Measurements from ENCODE around the gene GNAT1.

The GNAT1 gene

GRCh38 chr3:50195501-50196252 lies 4.3 kb downstream of the GNAT1 start:
- no peak for TF ChIP-seq CTCF (IDR thresholded peaks at IDR 0.05)
- no peaks in the 10 kb centered on the region for H3K9me3 Mint-ChIP-seq
- DNase-seq: no peak
- H3K4me3 Mint-ChIP-seq: no peak overlapping the region
- H3K36me3 Mint-ChIP-seq (ENCODE audit: low read depth): no peaks in the 10 kb centered on the region
- no peak overlapping the region for H3K27ac Mint-ChIP-seq
- H3K4me1 Mint-ChIP-seq: peaks cover 13% of the 10 kb centered on the region
- H3K27me3 Mint-ChIP-seq (ENCODE audit: low read depth, poor library complexity): peaks cover 15% of the 10 kb centered on the region

- H3K4me1 Mint-ChIP-seq: peaks cover 20% of the 10 kb centered on the region
- H3K9me3 Mint-ChIP-seq: no peaks in the 10 kb centered on the region
- DNase-seq: no peak
- no peak for TF ChIP-seq CTCF (IDR thresholded peaks at IDR 0.05)
- H3K27me3 Mint-ChIP-seq (ENCODE audit: low read depth, poor library complexity): peaks cover 15% of the 10 kb centered on the region
- no peaks in the 10 kb centered on the region for H3K36me3 Mint-ChIP-seq (ENCODE audit: low read depth)
- H3K4me3 Mint-ChIP-seq: no peak overlapping the region
- peak overlapping the region; percentile 5 for H3K27ac Mint-ChIP-seq
These were observed 4.9 kb downstream of the GNAT1 start for GRCh38 chr3:50196253-50196801.

GRCh38 chr3:50201573-50202315 lies 10.3 kb downstream of the GNAT1 start:
- Mint-ChIP-seq H3K9me3 (no peaks in the 10 kb centered on the region), H3K4me1 (peaks cover 39% of the 10 kb centered on the region), H3K36me3 (ENCODE audit: low read depth) (no peaks in the 10 kb centered on the region), H3K27me3 (ENCODE audit: low read depth, poor library complexity) (peaks cover 14% of the 10 kb centered on the region), H3K4me3 (no peak overlapping the region), H3K27ac (no peak overlapping the region)
- TF ChIP-seq CTCF (IDR thresholded peaks at IDR 0.05): no peak
- no peak for DNase-seq

- Mint-ChIP-seq H3K9me3 (no peaks in the 10 kb centered on the region), H3K4me3 (peak overlapping the region; percentile 56), H3K36me3 (ENCODE audit: low read depth) (no peaks in the 10 kb centered on the region), H3K4me1 (peaks cover 39% of the 10 kb centered on the region), H3K27me3 (ENCODE audit: low read depth, poor library complexity) (peaks cover 21% of the 10 kb centered on the region), H3K27ac (peak overlapping the region; percentile 14)
- TF ChIP-seq CTCF (IDR thresholded peaks at IDR 0.05): no peak
- no peak for DNase-seq
These were observed 11.1 kb downstream of the GNAT1 start for GRCh38 chr3:50202353-50203112.

- Mint-ChIP-seq H3K4me3 (peak overlapping the region; percentile 56), H3K9me3 (no peaks in the 10 kb centered on the region), H3K36me3 (ENCODE audit: low read depth) (no peaks in the 10 kb centered on the region), H3K27ac (peak overlapping the region; percentile 14), H3K27me3 (ENCODE audit: low read depth, poor library complexity) (peaks cover 23% of the 10 kb centered on the region), H3K4me1 (peaks cover 40% of the 10 kb centered on the region)
- DNase-seq: no peak
- TF ChIP-seq CTCF (IDR thresholded peaks at IDR 0.05): no peak
These were observed 11.9 kb downstream of the GNAT1 start for GRCh38 chr3:50203113-50203808.
